Fibroblast of lung (primary cell): ENCODE data around the gene MCHR2.

ENCODE experiments used
- EZH2 ChIP-seq: IDR thresholded peaks from 2 replicates; pipeline ENCODE4 v1.5.1; 2012; ENCODE audit warnings: low read length, control low read depth, mild to moderate bottlenecking; ENCODE audit errors: missing control alignments
- TF ChIP-seq, protein P1 (sequence below), 2 donors: IDR thresholded peaks in 1 of 2; conservative IDR thresholded peaks in 1 of 2; 1 replicate in 1 of 2; 2 replicates in 1 of 2; pipeline ENCODE4 v1.5.1; 2011 to 2012; ENCODE audit warnings: low read length in 2 of 2, control low read depth in 1 of 2, inconsistent platforms in 1 of 2, low read depth in 1 of 2, mild to moderate bottlenecking in 1 of 2

DNA sequence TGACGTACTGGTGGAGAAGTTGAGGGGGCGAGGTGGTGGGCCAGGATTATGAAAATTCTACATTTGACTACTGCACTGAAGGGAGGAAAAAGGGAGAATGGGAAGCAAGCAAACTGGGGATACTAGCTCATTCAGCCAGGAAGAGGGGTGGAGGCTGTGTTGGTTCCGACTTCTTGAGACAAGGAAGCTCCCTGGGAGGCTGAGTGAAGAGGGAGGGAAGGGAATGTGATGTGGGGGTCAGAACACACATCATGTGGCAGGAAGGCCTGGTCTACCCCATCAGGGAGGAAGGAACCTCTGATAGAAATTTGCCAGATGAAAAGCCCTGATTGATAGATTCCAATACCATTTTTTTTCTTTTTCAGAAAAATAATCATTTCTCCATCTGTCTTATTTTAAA, 28.8 kb upstream of the MCHR2 start:
- TF ChIP-seq, protein P1, sequence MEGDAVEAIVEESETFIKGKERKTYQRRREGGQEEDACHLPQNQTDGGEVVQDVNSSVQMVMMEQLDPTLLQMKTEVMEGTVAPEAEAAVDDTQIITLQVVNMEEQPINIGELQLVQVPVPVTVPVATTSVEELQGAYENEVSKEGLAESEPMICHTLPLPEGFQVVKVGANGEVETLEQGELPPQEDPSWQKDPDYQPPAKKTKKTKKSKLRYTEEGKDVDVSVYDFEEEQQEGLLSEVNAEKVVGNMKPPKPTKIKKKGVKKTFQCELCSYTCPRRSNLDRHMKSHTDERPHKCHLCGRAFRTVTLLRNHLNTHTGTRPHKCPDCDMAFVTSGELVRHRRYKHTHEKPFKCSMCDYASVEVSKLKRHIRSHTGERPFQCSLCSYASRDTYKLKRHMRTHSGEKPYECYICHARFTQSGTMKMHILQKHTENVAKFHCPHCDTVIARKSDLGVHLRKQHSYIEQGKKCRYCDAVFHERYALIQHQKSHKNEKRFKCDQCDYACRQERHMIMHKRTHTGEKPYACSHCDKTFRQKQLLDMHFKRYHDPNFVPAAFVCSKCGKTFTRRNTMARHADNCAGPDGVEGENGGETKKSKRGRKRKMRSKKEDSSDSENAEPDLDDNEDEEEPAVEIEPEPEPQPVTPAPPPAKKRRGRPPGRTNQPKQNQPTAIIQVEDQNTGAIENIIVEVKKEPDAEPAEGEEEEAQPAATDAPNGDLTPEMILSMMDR (conservative IDR thresholded peaks at IDR 0.05 in 1 of 2, IDR thresholded peaks at IDR 0.05 in 1 of 2; ENCODE audit: low read depth in 1 of 2, low read length in 2 of 2): no peak
- no peak for TF ChIP-seq EZH2
